Activated T-cell treated with anti-CD3 and anti-CD28 coated beads for 1 hour (primary cell): ENCODE data around the gene AADAT.
"Not testable (repeated sequence)": the region's sequence is repeated elsewhere in the genome, so short reads cannot be mapped to it uniquely, and the experiment has no call there.

Experiments
- DNase-seq: peaks from one replicate; pipeline ENCODE4 v3.0.0-alpha.2; 2020; ENCODE audit warnings: low read depth

Gene AADAT

DNA sequence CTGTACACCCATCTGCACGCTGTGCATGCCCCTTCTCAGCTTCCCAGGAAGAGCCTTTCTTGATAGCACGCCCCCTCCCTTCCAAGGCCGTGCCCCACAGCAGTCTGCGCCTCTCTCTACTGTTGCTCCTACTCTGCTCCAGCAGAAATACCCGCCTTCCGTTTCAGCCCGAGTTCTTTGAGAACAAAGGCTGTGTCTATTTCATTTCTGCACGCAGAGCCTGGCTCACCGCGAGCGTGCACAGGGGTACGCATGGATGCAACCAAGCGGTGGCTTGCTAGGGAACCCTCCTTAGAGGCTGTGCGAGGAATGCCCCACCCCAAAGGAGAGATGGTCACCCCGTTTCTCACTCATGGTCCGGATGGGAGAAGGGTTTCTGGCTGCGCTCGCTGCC lies 485 bp downstream of the AADAT start:
- DNase-seq: no peak

- no peak for DNase-seq
These were observed 1.0 kb downstream of the AADAT start for GRCh38 chr4:170088716-170089115.

- no peak for DNase-seq
These were observed 2.5 kb downstream of the AADAT start for GRCh38 chr4:170087163-170087700.

- DNase-seq: no peak
These were observed 6.2 kb downstream of the AADAT start for GRCh38 chr4:170083541-170083940.

- no peak for DNase-seq
These were observed 9.3 kb downstream of the AADAT start for GRCh38 chr4:170080496-170080895.

DNA sequence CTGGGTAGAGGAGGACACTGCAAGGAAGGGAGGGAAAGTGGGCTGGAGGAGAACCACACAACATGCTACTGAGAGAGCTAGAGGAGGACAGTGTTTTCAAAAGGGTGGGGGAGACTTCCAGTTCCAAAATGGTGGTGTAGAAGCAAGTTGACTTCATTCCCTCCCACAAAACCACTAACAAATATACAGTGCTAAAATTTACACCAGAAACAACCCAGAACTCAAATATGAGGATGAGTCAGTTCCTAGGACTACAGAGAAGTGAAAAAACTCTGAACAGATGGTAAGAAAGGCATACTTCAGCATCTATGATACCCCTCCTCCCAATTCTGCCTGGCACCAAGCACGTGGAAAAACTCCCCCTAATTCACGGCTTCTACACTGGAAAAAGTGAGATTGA lies 9.8 kb downstream of the AADAT start:
- no peak for DNase-seq

- DNase-seq: no peak
These were observed 18.6 kb downstream of the AADAT start for GRCh38 chr4:170071196-170071595.

DNA sequence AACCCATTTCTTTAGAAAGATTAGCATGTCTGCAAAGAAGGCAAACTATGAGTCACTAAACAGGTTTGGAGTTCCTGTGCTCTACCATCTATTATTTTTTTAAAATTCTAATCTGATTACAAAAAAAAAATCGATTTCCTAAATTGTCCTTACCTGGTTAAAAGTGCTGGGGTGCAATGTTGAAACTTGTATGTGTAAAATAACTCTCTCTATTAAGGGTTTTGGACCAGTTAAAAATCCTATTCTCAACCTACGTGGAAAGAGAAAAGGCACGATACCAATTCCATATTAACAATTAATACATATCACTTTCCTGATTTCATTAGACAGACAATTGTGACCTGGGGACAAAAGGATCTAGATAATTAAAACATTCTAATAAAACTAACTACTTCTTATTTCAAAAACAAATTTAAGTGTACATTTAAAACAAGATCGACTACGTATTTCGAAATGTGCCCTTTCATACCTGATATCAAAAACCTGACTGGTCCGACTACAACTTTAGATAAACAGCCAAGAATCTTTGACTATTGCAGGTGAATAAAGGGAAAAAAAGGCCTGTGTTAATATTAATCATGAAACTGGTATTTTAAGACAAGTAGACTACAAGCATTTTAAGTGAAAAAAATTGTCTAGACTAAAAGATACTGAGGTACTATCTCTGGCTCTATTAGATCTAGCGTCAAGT lies 21.2 kb downstream of the AADAT start:
- no peak for DNase-seq

- DNase-seq: no peak
These were observed 30.3 kb downstream of the AADAT start for GRCh38 chr4:170059421-170059820.

- no peak for DNase-seq
These were observed 30.9 kb downstream of the AADAT start for GRCh38 chr4:170058826-170059225.

GRCh38 chr4:170057866-170058265 lies 31.9 kb downstream of the AADAT start:
- no peak for DNase-seq

GRCh38 chr4:170052919-170053318 lies 36.8 kb downstream of the AADAT start:
- DNase-seq: no peak

DNA sequence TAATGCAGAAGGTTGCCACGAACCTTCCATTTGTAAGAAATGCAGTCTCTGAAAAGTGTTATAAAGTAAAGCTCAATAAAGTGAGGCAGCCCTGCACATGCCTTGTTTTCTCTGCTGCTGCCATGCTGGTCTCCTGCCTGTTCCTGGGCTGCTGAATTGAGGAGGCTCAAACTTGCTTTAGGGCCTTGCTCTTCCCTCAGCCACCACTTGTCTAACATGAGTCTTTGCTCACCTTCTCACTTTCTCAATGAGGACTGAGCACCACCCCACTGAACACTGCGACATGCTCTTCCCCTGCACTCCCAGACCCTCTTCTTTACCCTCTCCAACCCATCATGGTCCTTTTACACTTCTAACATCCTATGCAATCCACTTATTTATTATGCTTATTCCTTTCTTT lies 38.4 kb downstream of the AADAT start:
- DNase-seq: no peak

DNA sequence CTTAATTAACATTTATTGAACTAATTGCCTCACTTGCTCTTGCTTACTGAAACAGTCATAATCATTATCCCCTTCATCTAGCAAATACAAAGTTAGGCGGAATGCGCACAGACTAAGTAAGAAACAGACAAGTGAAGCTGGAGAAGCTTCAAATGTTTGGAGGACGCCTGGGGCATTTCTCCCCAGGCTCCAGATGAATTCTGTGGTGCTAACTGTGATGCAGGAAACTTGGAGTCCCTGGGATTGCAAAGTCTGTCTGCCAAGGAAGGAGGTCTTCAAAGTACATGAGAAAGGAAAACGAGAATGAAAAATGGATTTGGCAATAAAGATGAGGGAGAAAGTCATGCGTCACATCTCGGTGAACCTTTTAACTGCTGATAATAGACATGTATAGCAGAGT lies 40.0 kb downstream of the AADAT start:
- no peak for DNase-seq

GRCh38 chr4:170047771-170048354 lies 41.9 kb downstream of the AADAT start:
- peak; percentile 42 for DNase-seq

DNA sequence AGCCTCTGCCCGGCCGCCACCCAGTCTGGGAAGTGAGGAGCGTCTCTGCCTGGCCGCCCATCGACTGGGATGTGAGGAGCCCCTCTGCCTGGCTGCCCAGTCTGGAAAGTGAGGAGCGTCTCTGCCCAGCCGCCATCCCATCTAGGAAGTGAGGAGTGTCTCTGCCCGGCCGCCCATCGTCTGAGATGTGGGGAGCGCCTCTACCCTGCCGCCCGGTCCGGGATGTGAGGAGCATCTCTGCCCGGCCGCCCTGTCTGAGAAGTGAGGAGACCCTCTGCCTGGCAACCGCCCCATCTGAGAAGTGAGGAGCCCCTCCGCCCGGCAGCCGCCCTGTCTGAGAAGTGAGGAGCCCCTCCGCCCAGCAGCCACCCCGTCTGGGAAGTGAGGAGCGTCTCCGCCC lies 43.6 kb downstream of the AADAT start:
- not testable (repeated sequence) for DNase-seq

GRCh38 chr4:170040031-170040680 lies 49.6 kb downstream of the AADAT start:
- no peak for DNase-seq

GRCh38 chr4:170038769-170039168 lies 51.0 kb downstream of the AADAT start:
- DNase-seq: no peak

DNA sequence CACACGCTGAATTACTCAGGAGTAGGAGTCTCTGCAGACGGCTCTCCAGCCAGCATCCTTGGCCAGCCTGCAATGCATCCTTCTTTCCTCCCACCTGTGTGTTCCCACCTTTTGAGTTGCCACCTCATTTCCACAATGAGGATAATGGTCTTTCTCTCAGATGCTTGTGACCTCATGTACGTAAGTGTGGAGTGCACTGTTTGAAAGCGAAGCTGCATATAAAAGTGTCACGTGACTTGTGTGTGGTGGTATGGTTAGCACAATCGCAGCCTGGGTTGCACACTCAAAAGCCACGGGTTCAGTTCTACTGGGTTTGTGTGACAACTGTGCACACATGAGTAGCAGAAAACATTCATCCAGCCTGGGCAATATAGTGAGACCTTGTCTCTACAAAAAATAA lies 51.5 kb downstream of the AADAT start:
- no peak for DNase-seq

GRCh38 chr4:170037481-170037880 lies 52.3 kb downstream of the AADAT start:
- DNase-seq: no peak

DNA sequence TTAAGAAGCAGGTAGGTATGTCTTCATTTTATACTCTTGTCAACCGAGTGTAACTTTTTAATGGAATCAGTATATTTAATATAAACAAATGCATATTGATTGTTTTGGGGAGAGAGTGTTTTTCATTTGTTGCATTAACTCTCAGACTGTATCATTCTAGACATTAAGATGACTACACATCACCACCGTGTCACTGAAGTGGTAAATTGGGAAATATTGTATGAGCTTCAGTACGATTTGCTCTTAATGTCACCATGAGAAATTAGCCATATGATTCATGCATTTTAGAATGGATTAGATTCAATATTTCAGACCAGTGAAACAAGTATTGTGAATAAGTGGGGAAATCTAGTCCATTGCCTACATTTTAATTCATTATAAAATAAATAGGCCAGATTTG lies 53.9 kb downstream of the AADAT start:
- DNase-seq: no peak

DNA sequence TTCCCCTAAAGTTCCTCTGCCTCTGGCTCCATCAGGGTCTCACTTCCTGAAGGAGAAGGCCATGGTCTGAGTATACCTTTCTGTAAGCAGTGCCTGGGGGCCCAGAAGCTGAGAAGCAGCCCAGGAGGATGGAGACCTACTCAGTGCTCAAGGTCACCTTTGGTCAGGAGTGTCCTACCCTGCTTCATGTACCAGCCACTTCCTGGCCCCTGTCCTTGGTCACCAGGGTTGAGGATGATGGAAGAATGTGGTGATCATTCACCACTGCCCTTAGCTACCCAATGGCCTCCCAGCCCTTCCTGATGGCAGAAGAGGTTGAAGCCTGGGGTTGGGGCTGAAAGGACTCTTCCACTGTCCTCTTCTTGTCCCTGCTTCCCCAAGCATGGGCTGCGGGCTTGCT lies 54.5 kb downstream of the AADAT start:
- DNase-seq: no peak

- DNase-seq: no peak
These were observed 55.8 kb downstream of the AADAT start for GRCh38 chr4:170033999-170034398.
